Uterus (tissue), 4 donors: ENCODE measurements around the gene ACKR2. TPM values are rescaled to one million over a fixed set of nuclear protein-coding genes. Genes with fewer than 3 reads are reported as not detected.

ENCODE experiments used
- DNase-seq, 2 donors: peaks; one replicate each; pipeline ENCODE4 v3.0.0-alpha.2; 2019 to 2020
- H3K27ac ChIP-seq, 2 donors: fragments of 200-600 bp; sonication (generic); 1 replicate in 1 of 2; 2 replicates in 1 of 2; pipeline ENCODE4 v1.5.1; 2016 to 2018
- H3K27me3 ChIP-seq, 2 donors: fragments of 200-600 bp; sonication (generic); one replicate each; pipeline ENCODE4 v1.5.1; 2018 to 2019; ENCODE audit warnings: control low read depth in 1 of 2
- H3K36me3 ChIP-seq, 2 donors: fragments of 200-600 bp; sonication (generic); one replicate each; pipeline ENCODE4 v1.5.1; 2019; ENCODE audit warnings: control low read depth in 1 of 2
- H3K4me1 ChIP-seq, 2 donors: fragments of 200-600 bp; sonication (generic); one replicate each; pipeline ENCODE4 v1.5.1; 2018 to 2019; ENCODE audit warnings: control low read depth in 1 of 2
- H3K4me3 ChIP-seq, 2 donors: fragments of 200-600 bp; sonication (generic); 1 replicate in 1 of 2; 2 replicates in 1 of 2; pipeline ENCODE4 v1.5.1; 2018 to 2019; ENCODE audit warnings: mild to moderate bottlenecking in 1 of 2
- H3K9me3 ChIP-seq, 2 donors: fragments of 200-600 bp; sonication (generic); one replicate each; pipeline ENCODE4 v1.5.1; 2019; ENCODE audit warnings: control low read depth in 1 of 2
- POLR2A ChIP-seq, 2 donors: fragments of 450-650 bp; IDR thresholded peaks; one replicate each; pipeline ENCODE4 v1.6.1; 2016; ENCODE audit warnings: antibody characterized with exemption in 2 of 2, mild to moderate bottlenecking in 1 of 2, moderate library complexity in 1 of 2
- intact Hi-C: fragments of 100-400 bp; cut with DNase I; formaldehyde crosslinking; loops from one replicate; pipeline ENCODE4 v1.15.1; 2023; ENCODE audit warnings: low total_unique reads
- total RNA-seq, 4 donors: library from RNA; depleted of rRNA in 3 of 4; stranded (reverse); fragments of >200 nt in 3 of 4; gene quantifications; one replicate each; pipeline versions ENCODE4 v1.1.0 to v1.2.4, GENCODE V29; 2014 to 2023
- TF ChIP-seq, protein P1 (sequence below), 4 experiments: fragments of 200-600 bp in 2 of 4; fragments of 450-650 bp in 2 of 4; sonication (generic) in 2 of 4; IDR thresholded peaks; one replicate each; pipeline ENCODE4 v1.5.1; 2016 to 2019; ENCODE audit warnings: antibody characterized with exemption in 4 of 4, mild to moderate bottlenecking in 2 of 4, moderate library complexity in 1 of 4
- donor health status: DM: yes; HTN: yes; CAD: no.

The ACKR2 gene
- total RNA-seq, 4 donors from 2014 or later, result 1.5 to 8.7 (median 4.7) TPM

DNA sequence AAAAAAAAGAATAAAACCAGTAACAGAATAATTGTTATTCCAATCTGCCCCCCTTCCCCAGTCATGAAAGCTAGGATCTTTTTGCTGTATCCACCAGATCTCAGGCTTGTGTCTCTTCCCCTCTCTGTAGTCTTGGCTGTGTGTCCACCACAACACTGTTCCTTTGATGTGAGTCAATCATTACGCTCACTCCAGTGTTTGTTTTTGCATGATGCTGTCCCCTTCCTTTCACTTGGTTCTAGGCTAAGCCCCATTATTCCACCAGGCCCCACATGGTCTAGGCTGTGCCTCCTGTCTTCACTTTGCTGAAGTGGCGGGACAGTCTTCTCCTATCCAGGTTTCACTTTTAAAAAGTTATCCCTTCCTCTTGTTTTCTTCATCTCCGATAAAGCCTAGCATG, 13.6 kb downstream of the ACKR2 start:
- intact Hi-C loops, result no loop called here
- Histone ChIP-seq H3K9me3 (no peaks in the 10 kb centered on the region), H3K27me3 (no peaks in the 10 kb centered on the region), H3K4me1 (no peaks in the 10 kb centered on the region), H3K36me3 (no peaks in the 10 kb centered on the region), H3K27ac (no peak overlapping the region), H3K4me3 (no peak overlapping the region)
- no peak for DNase-seq
- TF ChIP-seq, protein P1, sequence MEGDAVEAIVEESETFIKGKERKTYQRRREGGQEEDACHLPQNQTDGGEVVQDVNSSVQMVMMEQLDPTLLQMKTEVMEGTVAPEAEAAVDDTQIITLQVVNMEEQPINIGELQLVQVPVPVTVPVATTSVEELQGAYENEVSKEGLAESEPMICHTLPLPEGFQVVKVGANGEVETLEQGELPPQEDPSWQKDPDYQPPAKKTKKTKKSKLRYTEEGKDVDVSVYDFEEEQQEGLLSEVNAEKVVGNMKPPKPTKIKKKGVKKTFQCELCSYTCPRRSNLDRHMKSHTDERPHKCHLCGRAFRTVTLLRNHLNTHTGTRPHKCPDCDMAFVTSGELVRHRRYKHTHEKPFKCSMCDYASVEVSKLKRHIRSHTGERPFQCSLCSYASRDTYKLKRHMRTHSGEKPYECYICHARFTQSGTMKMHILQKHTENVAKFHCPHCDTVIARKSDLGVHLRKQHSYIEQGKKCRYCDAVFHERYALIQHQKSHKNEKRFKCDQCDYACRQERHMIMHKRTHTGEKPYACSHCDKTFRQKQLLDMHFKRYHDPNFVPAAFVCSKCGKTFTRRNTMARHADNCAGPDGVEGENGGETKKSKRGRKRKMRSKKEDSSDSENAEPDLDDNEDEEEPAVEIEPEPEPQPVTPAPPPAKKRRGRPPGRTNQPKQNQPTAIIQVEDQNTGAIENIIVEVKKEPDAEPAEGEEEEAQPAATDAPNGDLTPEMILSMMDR (IDR thresholded peaks at IDR 0.05), result no peak
- TF ChIP-seq POLR2A (IDR thresholded peaks at IDR 0.05), result no peak

DNA sequence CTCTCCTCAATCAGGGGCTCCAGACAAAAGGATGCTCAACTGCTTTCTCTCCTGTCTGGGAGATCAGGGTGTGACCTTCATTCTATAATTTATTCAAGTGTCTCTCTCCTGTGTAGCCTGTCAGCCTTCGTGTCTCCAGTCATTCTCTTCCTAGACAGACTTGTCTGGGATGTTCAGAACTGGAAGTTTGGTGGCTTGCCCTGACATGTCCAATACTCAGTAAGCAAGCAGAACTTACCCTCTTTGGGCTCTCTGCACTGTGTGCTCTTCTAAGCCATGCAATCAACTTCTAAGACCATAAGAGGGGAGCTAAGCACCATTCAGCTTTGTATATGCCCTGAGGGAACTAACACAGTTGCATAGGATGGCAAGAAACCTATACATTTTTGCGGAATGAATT, 14.1 kb downstream of the ACKR2 start:
- Histone ChIP-seq H3K27ac (no peak overlapping the region), H3K27me3 (no peaks in the 10 kb centered on the region), H3K4me1 (no peaks in the 10 kb centered on the region), H3K4me3 (no peak overlapping the region), H3K9me3 (no peaks in the 10 kb centered on the region), H3K36me3 (no peaks in the 10 kb centered on the region)
- DNase-seq, result no peak
- intact Hi-C loops, result no loop called here
- TF ChIP-seq, protein P1 (IDR thresholded peaks at IDR 0.05), result no peak
- TF ChIP-seq POLR2A (IDR thresholded peaks at IDR 0.05), result no peak

DNA sequence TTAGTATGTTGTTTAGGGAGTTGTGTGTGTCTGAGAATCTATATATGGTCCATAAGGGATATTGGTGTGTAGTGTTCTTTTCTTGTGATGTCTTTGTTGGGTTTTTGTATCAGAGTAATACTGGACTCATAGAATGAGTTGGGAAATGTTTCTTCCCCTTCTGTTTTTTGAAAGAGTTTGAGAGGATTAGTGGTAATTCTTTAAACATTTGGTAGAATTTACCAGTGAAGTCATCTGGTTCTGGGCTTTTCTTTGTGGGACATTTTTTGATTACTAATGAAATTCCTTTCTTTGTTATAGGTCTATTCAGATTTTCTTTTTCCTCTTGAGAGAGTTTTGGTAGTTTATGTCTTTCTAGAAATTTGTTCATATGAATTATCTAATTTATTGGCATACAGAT, 16.9 kb downstream of the ACKR2 start:
- TF ChIP-seq, protein P1 (IDR thresholded peaks at IDR 0.05), result no peak
- TF ChIP-seq POLR2A (IDR thresholded peaks at IDR 0.05), result no peak
- Histone ChIP-seq H3K27ac (no peak overlapping the region), H3K4me1 (no peaks in the 10 kb centered on the region), H3K9me3 (no peaks in the 10 kb centered on the region), H3K27me3 (no peaks in the 10 kb centered on the region), H3K4me3 (no peak overlapping the region), H3K36me3 (no peaks in the 10 kb centered on the region)
- DNase-seq, result no peak
- intact Hi-C loops, result no loop called here

- intact Hi-C loops, result no loop called here
- no peak overlapping the region for H3K27ac ChIP-seq
- H3K9me3 ChIP-seq, result no peaks in the 10 kb centered on the region
- no peaks in the 10 kb centered on the region for H3K27me3 ChIP-seq
- no peak for DNase-seq
- H3K36me3 ChIP-seq, result no peaks in the 10 kb centered on the region
- TF ChIP-seq, protein P1 (IDR thresholded peaks at IDR 0.05), result no peak
- no peak for TF ChIP-seq POLR2A (IDR thresholded peaks at IDR 0.05)
- H3K4me1 ChIP-seq, result no peaks in the 10 kb centered on the region
- no peak overlapping the region for H3K4me3 ChIP-seq
Measured at GRCh38 chr3:42827023-42827422, 17.8 kb downstream of the ACKR2 start.

GRCh38 chr3:42827654-42828053, 18.4 kb downstream of the ACKR2 start:
- Histone ChIP-seq H3K27me3 (no peaks in the 10 kb centered on the region), H3K36me3 (no peaks in the 10 kb centered on the region), H3K4me1 (no peaks in the 10 kb centered on the region), H3K4me3 (no peak overlapping the region), H3K9me3 (no peaks in the 10 kb centered on the region), H3K27ac (no peak overlapping the region)
- intact Hi-C loops, result no loop called here
- no peak for TF ChIP-seq POLR2A (IDR thresholded peaks at IDR 0.05)
- TF ChIP-seq, protein P1 (IDR thresholded peaks at IDR 0.05), result no peak
- DNase-seq, result no peak
